K562 (cell line): ENCODE results near the gene HPF1. TPM values are rescaled to one million over a fixed set of nuclear protein-coding genes. Genes with fewer than 3 reads are reported as not detected.

Experiments
- C11orf30 ChIP-seq: fragments of 450-650 bp; IDR thresholded peaks from 2 replicates; pipeline ENCODE4 v1.6.1; 2016; ENCODE audit warnings: low read depth, mild to moderate bottlenecking
- CBX3 ChIP-seq, 2 experiments: IDR thresholded peaks; 1 replicate in 1 of 2; 2 replicates in 1 of 2; pipeline ENCODE4 v1.6.1; 2012; ENCODE audit warnings: inconsistent platforms in 2 of 2, low read length in 2 of 2, borderline replicate concordance in 1 of 2, control low read depth in 1 of 2
- ETV1 ChIP-seq: fragments of 450-650 bp; conservative IDR thresholded peaks from 2 replicates; pipeline ENCODE4 v1.6.1; 2016; ENCODE audit warnings: missing genetic modification characterization, control low read depth, low read depth, missing compliant biosample characterization
- FOXJ2 ChIP-seq: fragments of 200-800 bp; sonication (Bioruptor generic); IDR thresholded peaks from 2 replicates; pipeline ENCODE4 v1.6.1; 2016; ENCODE audit warnings: missing genetic modification characterization, missing compliant biosample characterization
- JUND ChIP-seq, 2 experiments: IDR thresholded peaks; 2 replicates in 1 of 2; 3 replicates in 1 of 2; pipeline ENCODE4 v1.6.1; 2011; ENCODE audit warnings: borderline replicate concordance in 2 of 2, low read depth in 2 of 2, low read length in 2 of 2, improper control_type of control experiment in 1 of 2, missing biosample characterization in 1 of 2, missing genetic modification characterization in 1 of 2, missing genetic modification reagents in 1 of 2
- MAFF ChIP-seq: IDR thresholded peaks from 2 replicates; pipeline ENCODE4 v1.6.1; 2012; ENCODE audit warnings: low read length, improper control_type of control experiment
- PREB ChIP-seq: sonication (generic); formaldehyde crosslinking; IDR thresholded peaks from 2 replicates; pipeline ENCODE4 v1.8.1; 2023; ENCODE audit warnings: mild to moderate bottlenecking, missing genetic modification reagents
- RBM14 ChIP-seq: fragments of 200-400 bp; formaldehyde crosslinking; IDR thresholded peaks from 2 replicates; pipeline ENCODE4 v1.6.1; 2018; ENCODE audit warnings: low read depth, mild to moderate bottlenecking, low read length, moderate library complexity, borderline replicate concordance; ENCODE audit not compliant: insufficient read depth
- REST ChIP-seq, 2 experiments: fragments of 450-650 bp; formaldehyde crosslinking in 1 of 2; IDR thresholded peaks; 2 replicates each; pipeline versions ENCODE4 v1.4.0 to v1.6.1; 2014 to 2020; ENCODE audit warnings: mild to moderate bottlenecking in 2 of 2, borderline replicate concordance in 1 of 2, low read depth in 1 of 2
- ZBTB11 ChIP-seq, 3 experiments: fragments of 200-800 bp in 1 of 3; fragments of 250-450 bp in 1 of 3; fragments of 450-650 bp in 1 of 3; sonication (Bioruptor Pico) in 1 of 3; sonication (Bioruptor generic) in 1 of 3; formaldehyde crosslinking in 1 of 3; IDR thresholded peaks; 2 replicates each; pipeline versions ENCODE4 v1.6.1 to v1.8.0; 2016 to 2022; ENCODE audit warnings: mild to moderate bottlenecking in 2 of 3, missing genetic modification characterization in 2 of 3, missing compliant biosample characterization in 1 of 3, moderate library complexity in 1 of 3
- ZNF175 ChIP-seq: fragments of 200-800 bp; sonication (Bioruptor generic); IDR thresholded peaks from 2 replicates; pipeline ENCODE4 v1.6.1; 2016; ENCODE audit warnings: low read depth, mild to moderate bottlenecking, missing genetic modification characterization, missing compliant biosample characterization
- ZNF354B ChIP-seq: fragments of 250-450 bp; sonication (Bioruptor Pico); IDR thresholded peaks from 2 replicates; pipeline ENCODE4 v1.4.0; 2020
- ZNF551 ChIP-seq: fragments of 250-450 bp; sonication (Bioruptor Pico); IDR thresholded peaks from 2 replicates; pipeline ENCODE4 v1.5.0; 2021; ENCODE audit warnings: mild to moderate bottlenecking, moderate library complexity
- polyA plus RNA-seq, 8 experiments: library from polyadenylated mRNA; depleted of rRNA in 4 of 8; stranded (reverse) in 5 of 8; unstranded in 3 of 8; fragments of >200 nt; fragmentation: Nextera tagmentation in 2 of 8; fragmentation: Illumina TruSeq in 1 of 8; extraction: Ambion mirVana in 2 of 8; extraction: Trizol in 1 of 8; gene quantifications; 2 replicates each; pipeline versions ENCODE4 v1.2.1 to v1.2.3, GENCODE V29; 2011 to 2014; ENCODE audit warnings: inconsistent platforms in 1 of 8, missing spikeins in 1 of 8
- total RNA-seq, 7 experiments: library from RNA; depleted of rRNA in 6 of 7; stranded (reverse); fragments of >200 nt in 6 of 7; fragmentation: Illumina TruSeq in 2 of 7; extraction: Trizol in 2 of 7; gene quantifications; 2 replicates each; pipeline versions ENCODE4 v1.2.1 to v1.2.3, GENCODE V29; 2011 to 2021; ENCODE audit warnings: low replicate concordance in 1 of 7

HPF1 gene
- total and polyA plus RNA-seq, 9 of the 15 experiments (the other 6 are each of a cell fraction or from before 2014, with no cell fraction given) = 21.2 to 89.4 (median 35.2) TPM

GRCh38 chr4:169791527-169792156 is 33.9 kb upstream of the HPF1 start (continued):
- TF ChIP-seq ZBTB11 (CRISPR knock-in tag; IDR thresholded peaks at IDR 0.05) (no peak), ETV1 (tag) (no peak), ZNF354B (CRISPR knock-in tag) (no peak), C11orf30 (peak; percentile 67), CBX3 (IDR thresholded peaks at IDR 0.05; ENCODE audit: borderline replicate concordance in 1 of 2, low read length in 2 of 2) (no peak), JUND (IDR thresholded peaks at IDR 0.05; ENCODE audit: borderline replicate concordance, low read depth, low read length) (no peak), JUND (tag; IDR thresholded peaks at IDR 0.05; ENCODE audit: borderline replicate concordance, low read depth, low read length) (no peak), REST (IDR thresholded peaks at IDR 0.05; ENCODE audit: borderline replicate concordance) (peak; percentile 18; the same call in 1 of the 2 replicates), REST (CRISPR knock-in tag; IDR thresholded peaks at IDR 0.05; ENCODE audit: low read depth) (no peak), FOXJ2 (tag) (no peak), PREB (CRISPR knock-in tag) (no peak), MAFF (peak; percentile 69), ZNF551 (no peak), ZNF175 (no peak), RBM14 (no peak)
